ENCODE results near the gene C16orf95. TPM values are rescaled to one million over a fixed set of nuclear protein-coding genes. Genes with fewer than 3 reads are reported as not detected.
A peak's percentile ranks its signal among the peaks of the same experiment; 100 is the strongest.

Gene C16orf95
- total and polyA plus RNA-seq, 5 experiments from 2014 or later, result 1.5 to 4.9 (median 2.6) TPM

GRCh38 chr16:87336434-87337240, 19.4 kb upstream of the C16orf95 start:
- POLR2A ChIA-PET, result interaction anchor here (0.9 kb wide), 1 partner anchor 13 kb away, joined by 3 read pairs; no protein-coding TSS in a partner anchor
- Mint-ChIP-seq H3K4me3 (peak overlapping the region in 2 of 10 donors; percentile 22 to 57), H3K27ac (peak overlapping the region in 8 of 10 donors; percentile 15 to 87 (median 55)), H3K36me3 (peaks cover 5 to 56% (median 9%) of the 10 kb centered on the region in 3 donors), H3K9me3 (no peaks in the 10 kb centered on the region), H3K4me1 (peaks cover 13 to 44% (median 30%) of the 10 kb centered on the region in 4 donors), H3K27me3 (no peaks in the 10 kb centered on the region)
- DNase-seq, result no peak
- ATAC-seq, result no peak

- Mint-ChIP-seq H3K27ac (peak overlapping the region in 8 of 10 donors; percentile 71 to 87 (median 81)), H3K27me3 (no peaks in the 10 kb centered on the region), H3K4me1 (peaks cover 13 to 44% (median 28%) of the 10 kb centered on the region in 4 donors), H3K9me3 (no peaks in the 10 kb centered on the region), H3K36me3 (peaks cover 5 to 54% (median 9%) of the 10 kb centered on the region in 3 donors), H3K4me3 (peak overlapping the region in 5 of 10 donors; percentile 22 to 70 (median 60))
- POLR2A ChIA-PET, result interaction anchor here (0.8 to 1.1 kb wide), 3 partner anchors 8 to 48 kb away, joined by 3 to 5 read pairs (median 3); partner anchors contain the start of gene FBXO31
- no peak for DNase-seq
- peak; percentile 52 to 67 for ATAC-seq
These were observed 18.6 kb upstream of the C16orf95 start for GRCh38 chr16:87335625-87336433.

- Mint-ChIP-seq H3K27ac (peak overlapping the region in 4 of 10 donors; percentile 48 to 83 (median 76)), H3K4me3 (peak overlapping the region in 2 of 10 donors; percentile 44 to 64), H3K36me3 (peaks cover 5 to 54% (median 9%) of the 10 kb centered on the region in 3 donors), H3K27me3 (no peaks in the 10 kb centered on the region), H3K4me1 (peaks cover 13 to 39% (median 25%) of the 10 kb centered on the region in 4 donors), H3K9me3 (no peaks in the 10 kb centered on the region)
- DNase-seq, result no peak
- no peak for ATAC-seq
- POLR2A ChIA-PET, result interaction anchor here (0.8 to 1.1 kb wide), 3 partner anchors 9 to 52 kb away, joined by 3 to 5 read pairs (median 3); partner anchors contain the start of gene FBXO31
These were observed 17.7 kb upstream of the C16orf95 start for GRCh38 chr16:87334651-87335624.

GRCh38 chr16:87333581-87334331, 16.6 kb upstream of the C16orf95 start:
- Mint-ChIP-seq H3K27ac (peak overlapping the region in 1 of 10 donors; percentile 83), H3K9me3 (no peaks in the 10 kb centered on the region), H3K27me3 (no peaks in the 10 kb centered on the region), H3K4me1 (peaks cover 10 to 31% (median 24%) of the 10 kb centered on the region in 4 donors), H3K4me3 (no peak overlapping the region), H3K36me3 (peaks cover 1 to 51% (median 4%) of the 10 kb centered on the region in 3 donors)
- POLR2A ChIA-PET, result interaction anchor here (1.1 to 2.9 kb wide), 2 partner anchors 17 to 50 kb away, joined by 3 to 10 read pairs; partner anchors contain the start of genes C16orf95 and FBXO31
- DNase-seq, result no peak
- ATAC-seq, result no peak

- H3K4me1 Mint-ChIP-seq, result peaks cover 9 to 29% (median 22%) of the 10 kb centered on the region in 4 donors
- no peak overlapping the region for H3K4me3 Mint-ChIP-seq
- H3K27ac Mint-ChIP-seq, result peak overlapping the region in 2 of 10 donors; percentile 8 to 57
- no peak for ATAC-seq
- no peaks in the 10 kb centered on the region for H3K27me3 Mint-ChIP-seq
- H3K9me3 Mint-ChIP-seq, result no peaks in the 10 kb centered on the region
- H3K36me3 Mint-ChIP-seq, result peaks cover 0 to 48% (median 3%) of the 10 kb centered on the region in 3 donors
- POLR2A ChIA-PET, result interaction anchor here (0.8 to 2.9 kb wide), 4 partner anchors 16 to 80 kb away, joined by 3 to 10 read pairs (median 4); partner anchors contain the start of genes C16orf95 and FBXO31
- DNase-seq, result no peak
These were observed 15.9 kb upstream of the C16orf95 start for GRCh38 chr16:87333101-87333500.

- Mint-ChIP-seq H3K27ac (peak overlapping the region in 1 of 10 donors; percentile 46), H3K4me3 (no peak overlapping the region), H3K36me3 (peaks cover 0 to 45% (median 3%) of the 10 kb centered on the region in 3 donors), H3K9me3 (no peaks in the 10 kb centered on the region), H3K4me1 (peaks cover 8 to 21% (median 15%) of the 10 kb centered on the region in 4 donors), H3K27me3 (no peaks in the 10 kb centered on the region)
- POLR2A ChIA-PET, result interaction anchor here (0.8 to 2.9 kb wide), 4 partner anchors 13 to 81 kb away, joined by 3 to 10 read pairs (median 4); partner anchors contain the start of genes C16orf95 and FBXO31
- ATAC-seq (no peak), DNase-seq (peak in 1 of 10 donors; percentile 40)
These were observed 15.0 kb upstream of the C16orf95 start for GRCh38 chr16:87332150-87332549.

GRCh38 chr16:87331241-87331801, 14.1 kb upstream of the C16orf95 start:
- POLR2A ChIA-PET, result interaction anchor here (1.0 to 2.9 kb wide), 3 partner anchors 14 to 52 kb away, joined by 3 to 10 read pairs (median 4); partner anchors contain the start of genes C16orf95 and FBXO31
- Mint-ChIP-seq H3K27ac (peak overlapping the region in 1 of 10 donors; percentile 57), H3K4me3 (no peak overlapping the region), H3K36me3 (peaks cover 0 to 43% (median 3%) of the 10 kb centered on the region in 3 donors), H3K4me1 (peaks cover 4 to 15% (median 9%) of the 10 kb centered on the region in 4 donors), H3K27me3 (no peaks in the 10 kb centered on the region), H3K9me3 (no peaks in the 10 kb centered on the region)
- ATAC-seq (no peak), DNase-seq (peak in 1 of 10 donors; percentile 52)

GRCh38 chr16:87330646-87331045, 13.5 kb upstream of the C16orf95 start:
- no peaks in the 10 kb centered on the region for H3K9me3 Mint-ChIP-seq
- H3K27ac Mint-ChIP-seq, result peak overlapping the region in 4 of 10 donors; percentile 30 to 83 (median 58)
- no peaks in the 10 kb centered on the region for H3K27me3 Mint-ChIP-seq
- peaks cover 5 to 14% (median 6%) of the 10 kb centered on the region in 4 donors for H3K4me1 Mint-ChIP-seq
- no peak overlapping the region for H3K4me3 Mint-ChIP-seq
- POLR2A ChIA-PET, result interaction anchor here (2.9 kb wide), 1 partner anchor 13 kb away, joined by 10 read pairs; the partner anchor contains the start of gene C16orf95
- DNase-seq (peak in 1 of 10 donors; percentile 46), ATAC-seq (no peak)
- peaks cover 0 to 42% (median 3%) of the 10 kb centered on the region in 3 donors for H3K36me3 Mint-ChIP-seq

GRCh38 chr16:87330257-87330624, 13.0 kb upstream of the C16orf95 start:
- Mint-ChIP-seq H3K27ac (peak overlapping the region in 1 of 10 donors; percentile 60), H3K4me1 (peaks cover under 1 to 11% (median 6%) of the 10 kb centered on the region in 4 donors), H3K4me3 (no peak overlapping the region), H3K36me3 (peaks cover 0 to 38% (median 3%) of the 10 kb centered on the region in 3 donors), H3K9me3 (no peaks in the 10 kb centered on the region), H3K27me3 (no peaks in the 10 kb centered on the region)
- ATAC-seq, result no peak
- POLR2A ChIA-PET, result no interaction called here
- DNase-seq, result peak in 1 of 10 donors; percentile 35

- Mint-ChIP-seq H3K36me3 (peaks cover 0 to 36% (median 3%) of the 10 kb centered on the region in 3 donors), H3K27ac (no peak overlapping the region), H3K9me3 (no peaks in the 10 kb centered on the region), H3K4me3 (no peak overlapping the region), H3K27me3 (no peaks in the 10 kb centered on the region), H3K4me1 (peaks cover 5 to 11% (median 7%) of the 10 kb centered on the region in 4 donors)
- DNase-seq, result peak in 1 of 10 donors; percentile 43
- ATAC-seq, result no peak
- POLR2A ChIA-PET, result no interaction called here
These were observed 12.5 kb upstream of the C16orf95 start for GRCh38 chr16:87329436-87330256.
